HCT116 (cell line): ENCODE measurements around the gene PAQR6. TPM values are rescaled to one million over a fixed set of nuclear protein-coding genes. Genes with fewer than 3 reads are reported as not detected.

Experiments used
- ATAC-seq: fragments of 200-7000 bp; cut with Tn5 transposase; 2 replicates; pipeline ENCODE4 v1.9.1; 2020; ENCODE audit warnings: mild to moderate bottlenecking, moderate library complexity
- BruUV-seq: library from RNA; stranded (reverse); fragments of 400-500 nt; replicated peaks from 2 replicates; lab custom pipeline; 2021; lab: Mats Ljungman, UMichigan
- CTCF ChIA-PET: fragments of 300-600 bp; sonication (Branson Sonifier 250); formaldehyde crosslinking; loops from one replicate; lab custom pipeline; 2021; ENCODE audit warnings: antibody characterized with exemption; lab: Charles Lee
- POLR2A ChIA-PET: fragments of 300-600, 350-600 bp; sonication (Branson Sonifier 250); formaldehyde crosslinking; loops from one replicate; lab custom pipeline; 2021; ENCODE audit warnings: antibody characterized with exemption; lab: Charles Lee
- RAD21 ChIA-PET, 2 experiments: fragments of 300-600 bp; sonication (Branson Sonifier 250); formaldehyde crosslinking; loops; one replicate each; lab custom pipeline; 2023; ENCODE audit warnings: low total read pairs in 2 of 2; ENCODE audit not compliant: uncharacterized antibody in 2 of 2, unreplicated experiment in 2 of 2, low non-redundant PET in 1 of 2; lab: Charles Lee
- DNase-seq: peaks from one replicate; pipeline ENCODE4 v3.0.0-alpha.2; 2010; ENCODE audit warnings: low read depth, low spot score
- H2AFZ ChIP-seq: fragments of 200-600 bp; shearing (Covaris generic), sonication (generic); 2 replicates; pipeline ENCODE4 v1.6.1; 2017; ENCODE audit warnings: low read depth, mixed run types, mixed read lengths, antibody characterized with exemption, low read length; ENCODE audit not compliant: poor library complexity, severe bottlenecking
- H3K27ac ChIP-seq: 2 replicates; pipeline ENCODE4 v1.5.1; 2012; ENCODE audit warnings: low read depth, low read length
- H3K27me3 ChIP-seq: fragments of 200-600 bp; sonication (generic); 2 replicates; pipeline ENCODE4 v1.6.1; 2016; ENCODE audit warnings: mixed run types, low read length, mixed read lengths; ENCODE audit not compliant: insufficient read depth
- H3K36me3 ChIP-seq, 2 experiments: fragments of 200-500 bp in 1 of 2; fragments of 200-600 bp in 1 of 2; sonication (Bioruptor generic) in 1 of 2; sonication (generic) in 1 of 2; 2 replicates each; pipeline versions ENCODE4 v1.5.1 to v1.6.1; 2014 to 2016; ENCODE audit warnings: low read length in 2 of 2, inconsistent platforms in 1 of 2, mixed read lengths in 1 of 2, mixed run types in 1 of 2; ENCODE audit not compliant: insufficient read depth in 2 of 2, control insufficient read depth in 1 of 2
- H3K4me1 ChIP-seq, 2 experiments: fragments of 200-600 bp in 1 of 2; sonication (generic) in 1 of 2; 2 replicates each; pipeline versions ENCODE4 v1.5.1 to v1.6.1; 2012 to 2017; ENCODE audit warnings: low read length in 2 of 2, inconsistent platforms in 1 of 2, mild to moderate bottlenecking in 1 of 2, mixed read lengths in 1 of 2, mixed run types in 1 of 2, moderate library complexity in 1 of 2; ENCODE audit not compliant: insufficient read depth in 2 of 2, control insufficient read depth in 1 of 2
- H3K4me2 ChIP-seq: fragments of 200-600 bp; sonication (generic); 2 replicates; pipeline ENCODE4 v1.6.1; 2017; ENCODE audit warnings: mixed run types, low read length, mixed read lengths
- H3K4me3 ChIP-seq, 2 experiments: fragments of 200-600 bp in 1 of 2; sonication (generic) in 1 of 2; replicated peaks in 1 of 2; 2 replicates each; pipeline ENCODE4 v1.5.1; 2011 to 2016; ENCODE audit warnings: low read length in 2 of 2, control low read depth in 1 of 2, low read depth in 1 of 2, mild to moderate bottlenecking in 1 of 2, mixed read lengths in 1 of 2, mixed run types in 1 of 2
- H3K79me2 ChIP-seq: fragments of 200-600 bp; sonication (generic); 2 replicates; pipeline ENCODE4 v1.6.1; 2017; ENCODE audit warnings: mild to moderate bottlenecking, mixed run types, low read length, moderate library complexity, mixed read lengths; ENCODE audit not compliant: insufficient read depth
- H3K9ac ChIP-seq: fragments of 200-600 bp; sonication (generic); 2 replicates; pipeline ENCODE4 v1.6.1; 2016; ENCODE audit warnings: low read length, mixed read lengths
- H3K9me2 ChIP-seq: fragments of 200-600 bp; sonication (generic), shearing (Covaris generic); 2 replicates; pipeline ENCODE4 v1.6.1; 2017; ENCODE audit warnings: mixed run types, mild to moderate bottlenecking, moderate library complexity; ENCODE audit not compliant: insufficient read depth
- H3K9me3 ChIP-seq, 2 experiments: fragments of 200-500 bp in 1 of 2; fragments of 200-600 bp in 1 of 2; sonication (Bioruptor generic) in 1 of 2; sonication (generic) in 1 of 2; 2 replicates each; pipeline ENCODE4 v1.6.1; 2014 to 2017; ENCODE audit warnings: low read length in 2 of 2, mixed read lengths in 2 of 2, inconsistent platforms in 1 of 2, low read depth in 1 of 2, mild to moderate bottlenecking in 1 of 2, mixed run types in 1 of 2, moderate library complexity in 1 of 2; ENCODE audit not compliant: control insufficient read depth in 1 of 2, insufficient read depth in 1 of 2
- H4K20me1 ChIP-seq: fragments of 200-600 bp; sonication (generic), shearing (Covaris generic); 2 replicates; pipeline ENCODE4 v1.6.1; 2017; ENCODE audit warnings: mixed run types, mild to moderate bottlenecking, moderate library complexity; ENCODE audit not compliant: insufficient read depth
- CBX3 ChIP-seq: IDR thresholded peaks from 2 replicates; pipeline ENCODE4 v1.6.1; 2012; ENCODE audit warnings: low read depth
- CEBPB ChIP-seq: IDR thresholded peaks from 2 replicates; pipeline ENCODE4 v1.6.1; 2012; ENCODE audit warnings: low read depth
- EZH2 ChIP-seq: fragments of 200-600 bp; sonication (generic); IDR thresholded peaks from 2 replicates; pipeline ENCODE4 v1.6.1; 2017; ENCODE audit warnings: antibody characterized with exemption, mixed run types
- EZH2phosphoT487 ChIP-seq: fragments of 200-600 bp; IDR thresholded peaks from 2 replicates; pipeline ENCODE4 v1.6.1; 2018; ENCODE audit warnings: antibody characterized with exemption, borderline replicate concordance
- JUND ChIP-seq: IDR thresholded peaks from 2 replicates; pipeline ENCODE4 v1.6.1; 2012
- POLR2AphosphoS5 ChIP-seq: IDR thresholded peaks from 2 replicates; pipeline ENCODE4 v1.6.1; 2011; ENCODE audit warnings: mild to moderate bottlenecking, low read depth, low read length, moderate library complexity
- SIN3A ChIP-seq: IDR thresholded peaks from 2 replicates; pipeline ENCODE4 v1.6.1; 2012; ENCODE audit warnings: low read depth
- SP1 ChIP-seq: IDR thresholded peaks from 2 replicates; pipeline ENCODE4 v1.6.1; 2012; ENCODE audit warnings: low read depth
- SRF ChIP-seq: IDR thresholded peaks from 2 replicates; pipeline ENCODE4 v1.6.1; 2012; ENCODE audit warnings: low read depth
- YY1 ChIP-seq: IDR thresholded peaks from 2 replicates; pipeline ENCODE4 v1.6.1; 2011; ENCODE audit warnings: low read length, low read depth, moderate library complexity, mild to moderate bottlenecking; ENCODE audit not compliant: insufficient replicate concordance; ENCODE audit errors: extremely low read depth
- ZFX ChIP-seq: fragments of 450-650 bp; IDR thresholded peaks from 2 replicates; pipeline ENCODE4 v1.6.1; 2017
- intact Hi-C: fragments of 100-400 bp; cut with micrococcal nuclease; formaldehyde crosslinking; loops from 2 replicates; pipeline ENCODE4 v1.10.0; 2022
- total RNA-seq: library from RNA; stranded (reverse); gene quantifications from one replicate; pipeline ENCODE4 v1.2.1, GENCODE V29; 2021; ENCODE audit not compliant: unreplicated experiment
- TF ChIP-seq, protein P1 (sequence below): IDR thresholded peaks from 2 replicates; pipeline ENCODE4 v1.6.1; 2011; ENCODE audit warnings: mild to moderate bottlenecking, low read length, moderate library complexity; ENCODE audit not compliant: insufficient replicate concordance; ENCODE audit errors: extremely low read depth
- TF ChIP-seq, protein P2 (sequence below): IDR thresholded peaks from 2 replicates; pipeline ENCODE4 v1.6.1; 2012
- TF ChIP-seq, protein P3 (sequence below): IDR thresholded peaks from 2 replicates; pipeline ENCODE4 v1.6.1; 2012; ENCODE audit warnings: low read depth

Gene PAQR6
- total RNA-seq, 1 experiment from 2014 or later = 10.9 TPM

DNA sequence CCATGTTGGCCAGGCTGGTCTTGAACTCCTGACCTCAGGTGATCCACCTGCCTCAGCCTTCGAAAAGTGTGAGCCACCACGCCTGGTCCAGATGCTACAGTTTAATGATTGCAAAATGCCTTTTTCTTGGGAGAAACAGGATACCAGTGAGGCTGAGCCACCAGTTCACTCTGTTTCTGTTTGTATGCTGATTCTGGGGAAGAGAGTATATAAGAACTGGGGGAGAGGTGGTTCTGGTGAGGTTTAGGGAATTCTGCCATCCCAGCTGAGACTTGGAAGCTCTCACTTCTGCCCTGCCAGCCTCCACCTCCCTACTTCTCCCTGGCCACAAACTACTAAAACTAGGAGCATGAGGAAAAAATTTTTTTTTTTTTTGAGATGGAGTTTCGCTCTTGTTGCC is 43.2 kb downstream of the PAQR6 start (continued):
- TF ChIP-seq CEBPB (no peak), YY1 (no peak), EZH2 (no peak)
- TF ChIP-seq, all 23 proteins: peak for 0

DNA sequence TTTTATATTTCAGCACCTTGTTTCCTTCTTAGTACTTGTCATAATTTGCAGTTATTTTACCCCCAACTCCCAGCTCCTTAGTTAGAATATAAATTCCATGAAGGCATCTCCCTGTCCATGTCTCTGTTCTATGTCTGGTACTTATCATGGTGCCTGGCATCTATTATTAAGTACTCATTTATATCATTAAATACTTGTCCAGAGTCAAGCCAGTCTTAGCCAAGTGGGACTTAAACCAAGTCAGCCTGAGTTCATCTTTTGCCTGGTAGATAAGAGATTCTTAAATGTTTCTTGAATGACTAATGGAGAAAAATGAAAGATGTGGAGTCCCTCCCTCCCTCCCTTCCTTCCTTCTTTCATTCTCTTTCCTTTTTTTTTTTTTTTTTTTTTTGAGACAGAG is 44.5 kb downstream of the PAQR6 start:
- peaks cover 20% of the 10 kb centered on the region for H3K79me2 ChIP-seq
- H3K9me2 ChIP-seq = no peaks in the 10 kb centered on the region
- H3K36me3 ChIP-seq = peaks cover 8 to 19% of the 10 kb centered on the region in 2 experiments; a peak in 2 of 4 replicates
- BruUV-seq = no TSS peak
- ChIA-PET POLR2A (interaction anchor here (1.1 kb wide), 1 partner anchor 10 kb away, joined by 6 read pairs; the partner anchor contains the start of gene PMF1), CTCF (no interaction called here), RAD21 (no interaction called here)
- no peak overlapping the region for H3K9ac ChIP-seq
- H2AFZ ChIP-seq = no peak overlapping the region
- intact Hi-C loops = no loop called here
- ATAC-seq = no peak
- peaks cover 0 to 9% of the 10 kb centered on the region in 2 experiments; a peak in 1 of 4 replicates for H3K4me1 ChIP-seq
- no peaks in the 10 kb centered on the region for H4K20me1 ChIP-seq
- H3K9me3 ChIP-seq = no peaks in the 10 kb centered on the region
- H3K4me3 ChIP-seq = no peak overlapping the region
- no peak overlapping the region for H3K4me2 ChIP-seq
- TF ChIP-seq CEBPB (no peak), JUND (no peak)
- TF ChIP-seq, all 23 proteins: peak for 0
- DNase-seq = no peak
- H3K27ac ChIP-seq = no peak overlapping the region
- H3K27me3 ChIP-seq = no peaks in the 10 kb centered on the region

DNA sequence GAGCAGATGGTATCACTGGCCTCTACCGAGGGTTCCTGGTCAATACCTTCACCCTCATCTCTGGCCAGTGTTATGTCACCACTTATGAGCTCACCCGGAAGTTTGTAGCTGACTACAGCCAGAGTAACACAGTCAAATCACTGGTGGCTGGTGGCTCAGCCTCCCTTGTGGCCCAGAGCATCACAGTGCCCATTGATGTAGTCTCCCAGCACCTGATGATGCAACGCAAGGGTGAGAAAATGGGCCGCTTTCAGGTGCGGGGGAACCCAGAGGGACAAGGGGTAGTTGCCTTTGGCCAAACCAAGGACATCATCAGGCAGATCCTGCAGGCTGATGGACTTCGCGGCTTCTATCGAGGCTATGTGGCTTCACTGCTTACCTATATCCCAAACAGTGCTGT is 47.8 kb downstream of the PAQR6 start:
- Histone ChIP-seq H3K36me3 (peaks cover 3 to 16% of the 10 kb centered on the region in 2 experiments; a peak in 2 of 4 replicates), H3K9ac (no peak overlapping the region), H2AFZ (no peak overlapping the region), H3K4me2 (no peak overlapping the region), H3K27ac (no peak overlapping the region), H3K4me1 (peaks cover 0 to 9% of the 10 kb centered on the region in 2 experiments; a peak in 1 of 4 replicates), H4K20me1 (no peaks in the 10 kb centered on the region), H3K9me3 (no peaks in the 10 kb centered on the region), H3K4me3 (no peak overlapping the region), H3K27me3 (no peaks in the 10 kb centered on the region), H3K9me2 (no peaks in the 10 kb centered on the region), H3K79me2 (peaks cover 43% of the 10 kb centered on the region)
- no peak for ATAC-seq
- RAD21 ChIA-PET = no interaction called here
- no TSS peak for BruUV-seq
- CTCF ChIA-PET = no interaction called here
- POLR2A ChIA-PET = interaction anchor here (6.3 kb wide), 1 partner anchor 12 kb away, joined by 21 read pairs; the partner anchor contains the start of gene PMF1
- DNase-seq = no peak
- intact Hi-C loops = no loop called here
- TF ChIP-seq CEBPB (no peak), EZH2phosphoT487 (no peak), SRF (no peak), ZFX (no peak), POLR2AphosphoS5 (no peak), SIN3A (no peak), SP1 (no peak), CBX3 (no peak)
- TF ChIP-seq, protein P1, sequence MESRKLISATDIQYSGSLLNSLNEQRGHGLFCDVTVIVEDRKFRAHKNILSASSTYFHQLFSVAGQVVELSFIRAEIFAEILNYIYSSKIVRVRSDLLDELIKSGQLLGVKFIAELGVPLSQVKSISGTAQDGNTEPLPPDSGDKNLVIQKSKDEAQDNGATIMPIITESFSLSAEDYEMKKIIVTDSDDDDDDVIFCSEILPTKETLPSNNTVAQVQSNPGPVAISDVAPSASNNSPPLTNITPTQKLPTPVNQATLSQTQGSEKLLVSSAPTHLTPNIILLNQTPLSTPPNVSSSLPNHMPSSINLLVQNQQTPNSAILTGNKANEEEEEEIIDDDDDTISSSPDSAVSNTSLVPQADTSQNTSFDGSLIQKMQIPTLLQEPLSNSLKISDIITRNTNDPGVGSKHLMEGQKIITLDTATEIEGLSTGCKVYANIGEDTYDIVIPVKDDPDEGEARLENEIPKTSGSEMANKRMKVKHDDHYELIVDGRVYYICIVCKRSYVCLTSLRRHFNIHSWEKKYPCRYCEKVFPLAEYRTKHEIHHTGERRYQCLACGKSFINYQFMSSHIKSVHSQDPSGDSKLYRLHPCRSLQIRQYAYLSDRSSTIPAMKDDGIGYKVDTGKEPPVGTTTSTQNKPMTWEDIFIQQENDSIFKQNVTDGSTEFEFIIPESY = no peak
- TF ChIP-seq, protein P2, sequence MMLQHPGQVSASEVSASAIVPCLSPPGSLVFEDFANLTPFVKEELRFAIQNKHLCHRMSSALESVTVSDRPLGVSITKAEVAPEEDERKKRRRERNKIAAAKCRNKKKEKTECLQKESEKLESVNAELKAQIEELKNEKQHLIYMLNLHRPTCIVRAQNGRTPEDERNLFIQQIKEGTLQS = no peak
- TF ChIP-seq, protein P3, sequence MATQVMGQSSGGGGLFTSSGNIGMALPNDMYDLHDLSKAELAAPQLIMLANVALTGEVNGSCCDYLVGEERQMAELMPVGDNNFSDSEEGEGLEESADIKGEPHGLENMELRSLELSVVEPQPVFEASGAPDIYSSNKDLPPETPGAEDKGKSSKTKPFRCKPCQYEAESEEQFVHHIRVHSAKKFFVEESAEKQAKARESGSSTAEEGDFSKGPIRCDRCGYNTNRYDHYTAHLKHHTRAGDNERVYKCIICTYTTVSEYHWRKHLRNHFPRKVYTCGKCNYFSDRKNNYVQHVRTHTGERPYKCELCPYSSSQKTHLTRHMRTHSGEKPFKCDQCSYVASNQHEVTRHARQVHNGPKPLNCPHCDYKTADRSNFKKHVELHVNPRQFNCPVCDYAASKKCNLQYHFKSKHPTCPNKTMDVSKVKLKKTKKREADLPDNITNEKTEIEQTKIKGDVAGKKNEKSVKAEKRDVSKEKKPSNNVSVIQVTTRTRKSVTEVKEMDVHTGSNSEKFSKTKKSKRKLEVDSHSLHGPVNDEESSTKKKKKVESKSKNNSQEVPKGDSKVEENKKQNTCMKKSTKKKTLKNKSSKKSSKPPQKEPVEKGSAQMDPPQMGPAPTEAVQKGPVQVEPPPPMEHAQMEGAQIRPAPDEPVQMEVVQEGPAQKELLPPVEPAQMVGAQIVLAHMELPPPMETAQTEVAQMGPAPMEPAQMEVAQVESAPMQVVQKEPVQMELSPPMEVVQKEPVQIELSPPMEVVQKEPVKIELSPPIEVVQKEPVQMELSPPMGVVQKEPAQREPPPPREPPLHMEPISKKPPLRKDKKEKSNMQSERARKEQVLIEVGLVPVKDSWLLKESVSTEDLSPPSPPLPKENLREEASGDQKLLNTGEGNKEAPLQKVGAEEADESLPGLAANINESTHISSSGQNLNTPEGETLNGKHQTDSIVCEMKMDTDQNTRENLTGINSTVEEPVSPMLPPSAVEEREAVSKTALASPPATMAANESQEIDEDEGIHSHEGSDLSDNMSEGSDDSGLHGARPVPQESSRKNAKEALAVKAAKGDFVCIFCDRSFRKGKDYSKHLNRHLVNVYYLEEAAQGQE = no peak
